COLO668 (cell line): ENCODE results near the gene BLACAT1.

Source experiments
- DNase-seq: peaks from one replicate; lab custom pipeline; 2025; ENCODE audit not compliant: unreplicated experiment; lab: John Stamatoyannopoulos, UW

BLACAT1 gene

DNA sequence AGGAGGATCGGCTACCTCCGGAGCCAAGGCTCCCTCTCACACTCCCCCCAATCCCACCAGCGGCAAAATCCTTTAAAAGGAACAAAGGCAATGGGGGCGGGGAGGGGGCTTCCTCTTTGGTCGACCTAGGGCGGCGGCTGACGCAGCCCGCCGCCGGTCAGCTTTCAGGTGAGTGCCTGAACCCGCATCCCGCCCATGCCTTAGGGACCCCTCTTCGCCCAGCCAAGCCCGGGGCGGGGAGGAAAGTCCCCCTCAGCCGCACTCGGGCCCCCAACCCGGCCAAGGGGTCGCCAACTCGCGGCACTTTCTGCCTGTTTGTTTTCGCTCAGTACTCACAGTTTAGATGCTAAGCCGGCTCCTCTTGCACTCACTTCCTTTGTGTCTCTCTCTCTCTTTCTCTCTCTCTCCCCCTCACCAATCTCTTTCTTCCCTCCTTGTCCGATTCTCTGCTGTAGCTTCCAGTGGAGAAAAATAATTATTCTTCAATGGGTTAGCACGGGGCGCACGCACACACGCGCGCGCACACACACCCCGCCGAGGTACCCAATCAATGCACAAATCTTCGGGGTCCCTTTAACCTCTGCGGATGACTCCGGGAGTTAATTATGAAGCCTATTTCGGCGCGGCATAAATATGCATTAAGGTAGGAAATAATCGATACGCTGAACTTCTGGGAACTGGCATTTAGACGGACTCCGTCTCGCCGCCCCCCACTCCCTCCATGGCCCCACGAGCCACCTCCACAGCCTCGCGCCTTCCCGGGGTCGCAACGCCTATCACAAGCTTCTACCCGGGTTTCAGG lies at the start of gene BLACAT1:
Gene BLACAT1 (minus strand): TSS at position 465 of the 802 bp plus-strand sequence.
- no peak for DNase-seq

DNA sequence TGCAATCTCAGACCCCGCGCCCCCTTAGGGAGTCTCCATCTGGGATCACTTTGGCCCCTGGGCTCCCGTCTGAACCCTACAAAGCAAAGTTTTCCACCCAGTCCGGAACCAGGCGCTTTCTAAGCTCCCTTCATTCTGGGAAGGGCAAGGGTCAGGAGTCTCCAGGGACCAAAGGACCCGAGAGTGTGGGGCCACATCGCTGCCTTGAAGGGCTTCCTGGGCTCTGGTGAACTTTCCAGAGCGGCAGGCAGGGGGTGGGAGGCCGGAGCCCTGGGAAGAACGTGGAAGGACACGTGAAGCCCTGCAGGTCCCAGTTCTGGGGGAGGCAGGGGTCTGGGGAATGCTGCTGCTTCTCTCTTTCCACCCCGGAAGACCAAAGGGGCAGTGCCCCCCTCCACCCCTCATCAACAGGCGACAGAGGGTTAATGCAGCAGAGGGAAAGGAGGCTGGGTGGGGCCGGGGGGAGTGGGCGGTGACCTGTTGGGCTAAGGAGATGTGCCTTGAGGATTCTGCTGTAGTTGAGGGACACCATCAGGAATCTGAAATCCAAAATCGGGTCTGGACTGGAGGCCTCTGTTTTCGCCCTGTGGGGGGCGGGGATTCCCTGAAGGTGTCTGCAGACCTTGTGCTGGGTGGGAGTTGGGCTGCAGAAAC lies 49.4 kb upstream of the BLACAT1 start:
- peak; percentile 41 for DNase-seq

DNA sequence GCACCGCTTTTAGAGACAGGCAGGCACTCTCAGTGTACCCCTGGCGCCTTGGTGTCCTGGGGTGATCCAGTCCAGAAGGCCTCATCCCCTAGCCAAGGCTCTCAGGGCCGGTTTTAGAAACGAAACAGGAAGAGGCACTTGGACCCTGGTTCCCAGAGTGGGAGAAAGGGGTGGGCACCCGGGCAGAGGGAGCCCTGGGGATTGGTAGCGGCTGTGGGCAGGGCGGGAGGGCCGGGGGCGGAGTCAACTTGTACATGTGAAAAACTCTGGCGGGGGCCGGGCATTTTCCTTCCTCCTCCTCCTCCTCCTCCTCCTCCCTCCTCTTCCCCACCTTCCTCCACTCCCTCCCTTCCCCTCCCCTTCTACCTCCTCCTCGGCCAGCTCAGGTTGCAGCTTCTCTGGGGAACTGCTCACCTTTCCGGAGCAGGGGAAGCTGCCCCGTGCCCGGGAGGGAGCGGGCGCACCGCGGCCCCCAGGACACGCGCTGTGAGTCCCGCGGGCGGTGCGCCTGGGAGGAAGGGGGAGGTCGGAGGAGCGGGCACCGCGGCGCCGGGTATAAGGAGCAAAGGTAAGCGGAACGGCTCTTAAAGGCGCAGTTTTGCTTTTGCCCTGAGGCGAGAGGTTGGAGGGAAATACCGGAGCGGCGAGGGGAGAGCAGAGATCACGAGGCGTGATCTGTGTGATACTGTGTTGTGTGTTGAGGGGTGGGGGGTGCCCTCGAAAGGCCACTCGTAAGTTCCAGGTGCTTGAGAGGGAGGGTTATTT lies 48.6 kb upstream of the BLACAT1 start, which contains the start of gene CDK18:
Gene CDK18 (plus strand): TSS at position 359 of the 765 bp plus-strand sequence. CDS start 18,499 bp downstream, outside the sequence.
- peak; percentile 84 for DNase-seq

DNA sequence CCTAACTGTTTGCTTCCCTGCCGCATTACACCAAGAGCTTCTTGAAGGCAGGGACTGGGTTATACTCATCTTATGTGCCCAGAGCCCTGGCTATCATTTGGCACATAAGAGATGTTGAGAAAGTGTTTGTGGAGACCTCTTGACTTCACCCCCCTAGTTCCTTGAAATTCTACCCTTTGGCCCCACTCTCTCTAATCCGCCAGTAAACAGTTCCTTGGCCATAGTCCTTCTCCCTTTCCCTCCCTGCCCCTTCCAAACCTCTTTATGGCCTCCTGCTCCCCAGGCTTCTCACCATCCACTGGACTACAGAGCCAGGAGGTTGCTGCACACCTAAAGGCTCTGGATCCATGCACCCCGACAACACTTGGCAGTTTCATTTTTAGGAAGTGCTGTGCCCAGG lies 47.1 kb upstream of the BLACAT1 start:
- no peak for DNase-seq

DNA sequence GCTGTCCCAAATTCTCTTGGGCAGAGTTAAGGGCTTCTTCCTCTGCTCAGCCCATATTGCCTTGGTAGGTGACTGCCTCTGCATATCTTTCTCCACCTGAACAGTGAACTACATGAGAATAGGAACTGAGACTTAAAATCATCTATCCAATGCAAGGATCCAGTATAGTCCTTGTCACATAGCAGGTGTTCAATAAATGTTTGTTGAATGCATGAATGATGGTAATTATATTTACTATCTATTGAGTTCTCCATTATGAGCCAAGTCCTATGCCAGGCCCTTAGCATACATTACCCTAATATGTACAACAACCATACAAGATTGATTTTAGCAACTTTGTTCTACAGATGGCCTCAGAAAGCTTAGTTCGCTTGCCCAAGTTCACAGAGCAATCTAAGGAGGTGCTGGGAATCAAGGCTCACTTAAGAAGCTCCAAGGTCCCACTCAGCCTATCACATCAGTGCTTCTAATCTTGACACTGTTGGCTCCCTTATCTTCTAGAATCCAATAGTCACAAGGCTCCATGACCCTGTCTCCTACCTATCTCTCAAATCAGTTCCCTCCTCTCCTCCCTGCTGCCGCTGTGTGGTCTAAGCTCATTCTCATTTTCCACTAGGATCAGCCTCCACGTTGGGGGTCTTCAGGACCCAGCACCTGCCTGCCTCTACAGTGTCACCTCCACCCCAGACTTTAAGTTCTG lies 46.4 kb upstream of the BLACAT1 start:
- no peak for DNase-seq

DNA sequence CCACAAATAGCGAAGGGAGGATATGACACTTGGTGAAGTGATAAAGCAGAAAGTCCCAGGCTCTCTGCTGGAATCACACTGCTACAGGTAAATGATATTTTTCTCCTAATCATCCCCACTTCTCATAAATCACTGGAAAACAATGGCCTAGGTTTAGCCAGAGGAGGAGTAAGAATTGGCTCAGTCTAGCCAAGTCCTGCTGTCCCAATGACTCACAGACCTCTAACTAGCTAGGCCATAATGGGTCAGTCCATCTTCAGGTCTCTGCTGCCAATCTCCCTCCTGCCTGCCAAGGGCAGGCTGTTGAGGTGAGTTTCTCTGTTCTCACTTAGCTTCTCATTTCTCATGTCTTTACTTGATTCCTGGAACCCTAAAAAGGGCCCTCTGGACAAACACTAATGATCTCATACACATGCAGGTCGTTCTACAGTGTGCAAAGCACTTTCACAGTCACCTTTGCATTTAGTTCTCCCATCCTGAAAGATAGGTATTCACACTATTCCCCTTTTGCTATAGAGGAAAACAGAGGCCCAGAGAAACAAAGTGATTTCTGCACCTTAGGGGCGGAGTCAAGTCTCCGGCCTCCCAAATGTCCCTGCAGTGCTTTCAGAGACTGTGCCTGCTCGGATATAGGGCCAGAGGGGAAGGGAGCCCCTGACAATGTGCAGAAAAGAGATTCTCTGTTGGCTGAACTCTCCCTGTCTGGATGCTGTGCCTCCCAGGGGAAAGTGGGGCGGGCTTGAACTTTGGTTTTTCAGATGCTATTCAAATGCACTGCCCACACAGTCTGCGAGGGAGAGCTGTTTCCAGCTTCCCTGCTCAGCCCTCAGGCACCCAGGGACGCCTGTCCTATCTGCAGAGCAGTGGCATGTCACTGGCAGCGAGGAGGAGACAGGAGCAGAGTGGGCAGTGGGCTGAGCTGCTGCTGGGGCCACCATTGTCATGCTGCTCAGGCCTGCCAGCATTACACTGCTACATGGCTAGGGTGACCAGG lies 44.7 kb upstream of the BLACAT1 start:
- DNase-seq: no peak

DNA sequence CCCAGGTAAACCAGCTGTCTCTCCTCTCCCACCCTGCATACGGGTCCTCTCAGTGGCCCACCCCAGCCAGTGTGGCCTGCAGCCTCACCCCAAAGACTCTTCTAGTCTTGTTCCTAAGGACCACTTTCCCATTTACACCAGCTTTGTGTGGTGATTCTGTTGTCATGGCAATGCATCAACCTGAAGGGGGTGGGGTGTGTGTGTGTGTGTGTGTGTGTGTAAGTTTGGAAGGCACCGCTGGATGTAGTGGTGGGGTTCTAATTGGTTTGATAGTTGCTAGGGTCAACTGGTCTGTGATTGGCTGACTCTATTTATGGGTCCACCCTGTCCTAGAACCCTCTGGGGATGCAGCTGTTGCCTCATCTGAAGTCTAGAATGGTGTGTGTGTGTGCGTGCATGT lies 43.9 kb upstream of the BLACAT1 start:
- no peak for DNase-seq

DNA sequence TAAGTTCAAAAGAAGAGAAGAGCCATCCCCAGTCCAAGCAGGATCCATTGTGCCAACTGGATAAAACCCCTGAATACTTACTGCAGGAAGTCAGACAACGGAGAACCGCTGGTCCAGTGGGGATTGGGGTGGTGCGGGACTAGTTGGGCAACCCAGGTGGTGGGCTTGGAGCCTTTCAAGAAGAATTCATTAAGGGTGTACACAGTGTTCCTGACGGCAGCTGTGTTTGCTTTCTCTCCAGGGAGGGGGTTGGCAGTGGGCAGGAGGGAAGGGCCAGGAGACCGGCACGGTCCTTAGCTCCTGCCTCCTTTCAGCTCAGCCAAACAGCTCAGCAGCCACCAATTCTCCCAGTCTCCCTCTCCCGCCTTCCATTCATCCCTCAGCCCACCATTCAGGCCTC lies 41.5 kb upstream of the BLACAT1 start:
- DNase-seq: peak; percentile 86

DNA sequence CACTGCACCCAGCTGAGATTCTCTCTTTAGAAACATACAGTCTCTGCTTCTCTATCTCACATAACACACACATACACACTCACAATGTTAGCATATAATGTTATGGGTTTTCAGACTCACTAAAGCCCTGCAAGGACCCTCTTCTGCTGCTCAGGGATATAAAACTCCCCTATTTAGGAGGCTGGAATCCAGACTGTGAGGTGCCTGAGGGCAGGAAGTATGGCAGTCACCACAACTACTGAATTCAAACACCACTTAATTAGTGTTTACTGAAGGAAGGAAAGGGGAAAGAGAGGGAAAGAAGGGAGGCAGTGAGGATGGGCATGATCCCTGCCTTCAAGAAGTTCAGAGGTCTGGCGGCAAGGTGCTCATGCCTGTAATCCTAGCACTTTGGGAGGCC lies 40.8 kb upstream of the BLACAT1 start:
- no peak for DNase-seq

DNA sequence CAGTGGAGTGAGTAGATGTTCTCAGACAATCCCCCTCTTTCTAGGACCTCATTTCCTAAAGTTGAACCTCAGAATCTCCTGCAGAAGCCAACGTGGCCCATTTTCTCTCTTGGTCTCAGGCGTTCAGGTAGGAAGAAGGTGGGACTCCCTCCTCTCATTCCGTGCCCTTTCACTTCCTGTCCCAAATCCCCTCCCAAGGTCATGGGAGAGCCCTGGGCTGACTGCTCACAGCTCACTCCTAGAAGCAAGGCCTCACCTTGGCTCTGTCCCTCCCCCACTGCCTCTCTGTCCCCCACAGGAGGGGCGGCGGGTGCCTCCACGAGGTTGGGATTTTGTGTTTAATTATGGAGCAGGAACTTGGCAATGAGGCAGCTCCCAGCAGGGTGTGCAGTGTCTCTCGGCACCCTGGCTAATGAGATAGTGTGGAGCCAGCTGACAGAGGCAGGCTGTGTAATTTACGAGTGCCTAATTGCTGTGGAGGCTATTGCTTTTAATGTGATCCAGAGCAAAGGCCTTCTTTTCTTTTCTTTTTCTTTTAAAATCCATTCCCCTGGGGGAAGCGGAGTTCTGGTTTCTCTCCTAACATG lies 39.5 kb upstream of the BLACAT1 start:
- peak; percentile 74 for DNase-seq

DNA sequence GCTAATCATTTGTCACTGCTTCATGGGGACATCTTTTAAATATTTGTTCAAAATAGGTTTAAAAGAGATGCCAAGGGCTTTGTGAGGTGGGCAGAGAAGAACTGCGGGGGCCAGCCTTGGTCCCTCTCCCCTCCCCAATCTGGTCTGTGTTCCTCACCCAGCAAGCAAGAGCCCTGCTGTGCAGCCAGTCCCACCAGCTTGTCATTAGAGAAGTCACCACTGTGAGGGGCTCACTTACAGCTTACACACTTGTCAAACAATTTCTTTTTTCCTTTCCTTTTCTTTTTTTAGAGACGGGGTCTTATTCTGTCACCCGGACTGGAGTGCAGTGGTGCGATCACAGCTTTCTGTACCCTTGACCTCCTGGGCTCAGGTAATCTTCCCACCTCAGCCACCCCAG lies 38.3 kb upstream of the BLACAT1 start:
- DNase-seq: no peak

DNA sequence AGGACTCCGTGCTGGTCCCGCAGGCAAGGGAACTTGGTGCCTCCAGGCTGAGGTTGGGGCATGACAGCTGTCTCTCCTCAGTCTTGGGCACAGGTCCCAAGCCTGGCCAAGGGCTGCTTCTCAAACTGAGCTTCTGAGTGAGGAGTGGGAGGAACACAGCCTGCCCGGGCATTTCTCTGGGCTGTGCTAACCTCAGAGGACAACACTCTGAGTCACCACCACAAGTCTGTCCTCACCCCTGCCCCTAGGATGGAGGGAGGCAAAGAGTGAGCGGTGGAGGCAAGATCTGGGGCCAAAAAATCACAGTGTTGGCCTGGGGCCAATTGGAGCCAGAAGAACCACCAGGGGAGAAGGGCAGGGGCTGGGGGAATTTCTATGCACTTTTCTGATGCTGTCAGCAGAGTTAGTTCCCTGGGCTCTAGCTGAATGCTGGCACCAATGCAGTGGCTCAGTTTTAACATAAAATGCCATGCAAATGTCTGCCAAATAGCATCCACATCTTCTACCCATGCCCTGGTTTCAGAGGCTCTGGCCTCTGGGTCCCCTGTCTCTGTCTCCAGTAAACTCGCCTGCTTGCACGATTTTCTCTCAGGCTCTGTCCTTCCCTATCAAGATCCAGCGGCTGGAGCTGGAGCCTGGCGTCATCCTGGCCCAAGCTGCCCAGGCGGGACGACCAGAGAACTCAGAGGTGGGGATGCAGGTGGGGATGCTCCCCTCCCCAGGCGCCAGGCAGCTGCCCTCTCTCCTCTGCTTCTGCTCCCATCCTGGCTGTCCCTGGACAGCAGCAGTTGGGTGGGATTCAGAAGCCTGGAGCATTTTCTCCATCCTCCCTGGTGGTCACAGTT lies 37.6 kb upstream of the BLACAT1 start:
- DNase-seq: peak; percentile 29

DNA sequence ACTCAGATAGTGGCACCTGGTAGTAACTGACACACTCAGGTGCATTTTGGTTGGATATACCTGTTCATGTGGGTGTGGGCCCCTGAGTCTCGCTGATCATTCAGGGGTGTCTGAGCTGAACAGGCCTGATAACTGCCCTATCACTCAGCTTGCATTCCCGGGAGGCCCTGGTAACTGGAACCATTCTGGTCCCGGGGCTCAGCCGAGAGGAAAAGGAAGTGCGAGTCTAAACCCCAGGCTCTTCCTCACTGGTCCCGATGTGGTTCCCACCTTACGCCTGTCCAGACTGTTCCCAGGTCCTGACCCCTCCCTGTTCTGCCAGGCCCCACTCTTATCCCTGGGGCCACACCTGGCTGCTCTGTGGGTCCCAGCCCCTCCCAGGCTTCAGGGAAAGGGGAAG lies 36.9 kb upstream of the BLACAT1 start:
- DNase-seq: peak; percentile 42

DNA sequence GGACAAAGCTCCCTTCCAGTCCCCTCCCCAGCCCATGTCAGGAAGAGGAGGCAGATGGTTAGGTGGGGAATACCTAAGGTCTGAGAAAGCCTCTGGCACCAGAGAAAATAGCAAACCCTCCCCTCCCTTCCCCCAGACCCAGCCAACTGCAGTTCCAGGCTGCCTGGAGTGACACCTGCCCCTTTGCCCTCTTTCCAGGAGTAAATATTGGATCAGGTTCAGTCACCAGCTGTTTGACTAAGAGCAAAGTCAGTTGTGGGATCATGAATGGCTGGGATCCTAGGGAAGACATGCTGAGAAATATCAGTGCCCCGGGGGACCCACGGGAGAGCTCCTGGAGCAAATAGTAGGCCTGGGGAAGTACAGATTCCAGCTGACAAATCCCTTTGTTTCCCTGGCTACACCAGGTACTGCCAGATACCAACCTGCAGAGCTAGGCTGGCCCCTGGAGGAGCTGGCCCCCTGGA lies 36.4 kb upstream of the BLACAT1 start:
- DNase-seq: peak; percentile 63

DNA sequence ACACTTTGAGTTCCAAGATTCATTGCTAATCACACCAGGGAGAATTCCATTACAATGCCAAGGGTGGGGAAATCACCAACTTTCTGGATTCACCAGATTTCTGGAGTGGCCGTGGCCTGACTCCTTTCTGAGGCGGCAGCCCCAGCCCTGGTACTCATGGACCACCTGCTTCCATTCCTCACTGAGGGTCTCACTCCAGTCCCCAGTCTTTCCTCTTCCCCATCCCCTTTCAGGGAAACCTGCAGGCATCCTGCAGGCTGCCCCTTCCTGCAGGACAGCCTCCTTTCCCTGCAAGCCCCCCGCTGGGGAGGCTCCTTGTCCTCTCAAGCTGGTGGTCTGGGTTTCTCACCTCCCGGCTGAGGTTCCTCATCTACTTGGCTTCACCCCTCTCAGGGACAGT lies 35.9 kb upstream of the BLACAT1 start:
- no peak for DNase-seq

DNA sequence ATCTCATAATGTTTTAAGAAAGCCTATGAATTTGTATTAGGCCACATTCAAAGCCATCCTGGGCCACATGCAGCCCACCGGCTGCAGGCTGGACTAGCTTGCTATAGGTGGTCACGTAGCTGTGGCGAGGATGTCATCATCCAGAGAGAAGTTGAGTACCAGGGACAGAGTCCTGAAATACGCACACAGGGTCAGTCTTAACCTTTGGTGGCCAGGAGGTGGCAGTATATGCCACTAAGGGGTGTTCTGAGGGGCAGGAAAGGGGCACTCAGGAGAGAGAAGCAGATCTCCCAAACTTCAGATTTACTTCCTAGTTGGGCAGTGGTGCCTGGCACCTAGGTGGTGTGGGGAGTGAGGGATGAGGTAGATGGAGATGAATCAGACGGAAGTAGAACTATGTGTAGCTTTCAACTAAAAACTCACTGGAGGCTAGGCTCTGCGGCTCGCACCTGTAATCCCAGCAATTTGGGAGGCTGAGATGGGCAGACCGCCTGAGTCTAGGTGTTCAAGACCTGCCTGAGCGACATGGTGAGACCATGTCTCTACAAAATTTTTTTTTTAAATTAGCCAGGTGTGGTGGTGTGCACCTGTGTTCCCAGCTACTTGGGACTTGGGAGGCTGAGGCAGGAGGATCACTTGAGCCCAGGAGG lies 32.4 kb upstream of the BLACAT1 start:
- DNase-seq: peak; percentile 65

DNA sequence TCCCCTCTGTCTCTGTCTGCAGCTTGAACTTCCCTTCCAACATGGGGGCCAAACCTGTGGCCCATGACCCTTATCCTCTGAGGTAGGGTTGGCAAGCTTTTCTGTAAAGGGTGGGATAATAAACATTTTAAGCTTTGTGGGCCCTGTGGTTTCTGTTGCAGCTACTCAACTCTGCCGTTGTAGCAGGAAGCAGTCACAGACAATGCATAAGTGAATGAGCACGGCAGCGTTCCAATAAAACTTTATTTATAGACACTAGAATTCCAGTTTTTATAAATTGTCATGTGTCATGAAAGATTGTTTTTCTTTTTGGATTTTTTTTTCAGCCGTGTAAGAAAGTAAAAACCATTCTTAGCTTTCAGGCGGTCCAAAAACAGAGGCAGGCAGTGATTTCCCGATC lies 30.4 kb upstream of the BLACAT1 start:
- DNase-seq: no peak
